GM19438 (cell line): ENCODE measurements around the gene ESPN.

Experiments
- ATAC-seq: cut with Tn5 transposase; IDR thresholded peaks from one replicate; pipeline ENCODE4 v1.9.1; 2021; ENCODE audit warnings: low read depth; ENCODE audit not compliant: unreplicated experiment

ESPN gene

DNA sequence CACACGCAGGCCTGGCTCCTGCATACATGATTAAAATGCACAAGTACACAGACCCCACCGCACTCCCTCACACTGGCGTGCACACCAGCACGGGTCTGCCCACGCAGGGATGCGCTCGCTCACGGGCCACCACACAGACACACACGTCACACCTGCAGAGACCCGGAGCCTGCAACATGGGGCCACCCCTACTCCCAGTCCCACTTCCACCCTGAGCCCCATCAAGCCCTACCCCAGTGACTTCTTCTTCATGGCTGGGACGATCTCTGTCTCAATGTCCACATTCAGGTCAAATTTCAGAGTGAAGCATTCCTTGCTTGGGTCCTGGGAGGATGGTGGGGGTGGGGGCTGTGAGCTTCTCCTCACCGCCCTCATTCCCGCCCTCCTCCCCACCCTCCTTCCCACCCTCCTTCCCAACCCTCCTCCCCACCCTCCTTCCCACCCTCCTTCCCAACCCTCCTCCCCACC is 50.3 kb downstream of the ESPN start:
- no peak for ATAC-seq

DNA sequence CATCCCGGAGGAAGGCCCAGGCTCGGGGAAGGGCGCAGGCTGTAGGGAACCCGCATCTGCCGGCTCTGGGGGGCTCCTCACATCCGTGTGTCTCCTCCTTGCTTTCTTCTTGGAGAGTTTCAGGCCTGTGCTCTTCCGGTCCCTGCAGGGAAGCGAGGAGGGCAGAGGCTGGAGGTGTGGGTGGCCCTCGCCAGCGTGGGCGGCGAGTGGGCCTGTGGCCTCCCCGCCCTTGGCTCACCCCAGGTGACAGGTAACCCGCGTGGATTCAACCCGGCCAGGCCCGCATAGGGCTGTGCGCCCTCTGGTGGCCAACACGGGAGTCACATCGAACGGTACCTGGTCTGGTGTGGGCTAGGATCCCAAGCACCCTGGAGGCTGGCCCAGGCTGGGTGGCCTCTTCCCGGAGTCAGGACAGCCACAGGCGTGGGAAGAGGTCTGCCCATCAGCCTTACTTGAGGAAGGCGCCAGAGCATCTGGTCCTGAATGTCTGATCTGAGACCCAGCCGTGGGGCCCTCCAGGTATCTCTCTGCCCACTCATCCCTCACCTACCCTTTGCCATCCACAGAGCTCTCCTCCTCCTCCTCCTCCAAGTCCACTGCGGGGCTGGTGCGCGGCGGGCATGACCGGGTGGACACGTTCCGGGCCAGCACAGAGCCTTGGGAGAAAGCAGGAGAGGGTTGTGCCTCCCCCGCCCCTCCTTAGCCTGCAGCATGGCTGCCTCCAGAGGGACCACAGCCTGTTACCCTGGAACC is 51.0 kb downstream of the ESPN start:
- no peak for ATAC-seq

DNA sequence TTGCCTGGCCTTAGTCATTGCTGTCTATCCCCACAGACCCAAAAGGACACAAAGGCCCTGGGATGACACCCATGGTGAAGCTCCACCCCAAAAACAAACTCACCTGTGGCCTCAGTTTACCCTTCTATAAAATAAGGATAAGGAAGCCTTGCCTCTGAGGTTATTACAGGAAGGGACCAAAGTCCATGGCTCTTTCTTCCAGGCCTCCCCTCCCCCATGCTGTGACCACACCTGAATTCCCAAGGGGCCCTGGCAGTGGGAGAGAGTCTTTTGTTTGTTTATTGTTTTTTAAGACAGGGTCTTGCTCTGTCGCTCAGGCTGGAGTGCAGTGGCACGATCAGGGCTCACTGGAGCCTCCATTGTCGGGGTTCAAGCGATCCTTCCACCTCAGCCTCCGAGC is 51.9 kb downstream of the ESPN start:
- no peak for ATAC-seq

DNA sequence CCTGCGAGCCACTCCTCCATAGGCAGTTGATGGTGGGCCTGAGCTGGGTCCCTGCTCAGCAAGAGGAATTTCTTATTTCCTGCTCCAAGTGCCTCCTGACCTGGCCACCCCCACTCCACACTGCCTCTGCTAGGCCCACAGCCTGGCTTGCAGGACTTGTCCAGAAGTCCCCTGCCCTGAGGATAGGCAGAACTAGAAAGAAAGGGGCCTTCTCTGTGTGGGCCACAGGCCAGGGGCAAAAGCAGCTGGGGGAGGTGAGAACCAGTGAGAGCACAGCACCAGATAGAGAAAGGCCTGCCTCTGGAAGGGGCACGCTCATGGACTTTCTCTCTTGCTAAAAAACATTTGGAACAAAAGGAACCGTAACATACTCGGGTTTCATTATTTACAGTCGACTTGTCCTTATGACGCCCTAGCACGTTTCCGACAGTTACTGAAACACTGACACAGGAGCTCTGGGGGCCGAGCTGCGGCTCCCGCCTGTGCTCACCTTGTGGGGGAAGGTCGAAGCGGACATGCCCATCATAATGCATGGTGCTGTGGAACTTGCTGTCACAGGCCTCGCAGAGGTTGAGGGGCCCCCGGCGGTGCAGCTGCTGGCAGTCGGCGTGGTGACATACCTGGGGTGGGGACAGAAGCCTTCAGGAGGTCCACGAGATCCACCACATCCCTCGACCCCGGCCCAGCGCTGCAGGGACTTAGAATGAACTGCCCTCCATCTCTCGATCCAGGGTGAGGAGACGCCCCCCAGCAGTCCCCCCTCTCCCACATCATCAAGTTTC is 52.7 kb downstream of the ESPN start:
- no peak for ATAC-seq

DNA sequence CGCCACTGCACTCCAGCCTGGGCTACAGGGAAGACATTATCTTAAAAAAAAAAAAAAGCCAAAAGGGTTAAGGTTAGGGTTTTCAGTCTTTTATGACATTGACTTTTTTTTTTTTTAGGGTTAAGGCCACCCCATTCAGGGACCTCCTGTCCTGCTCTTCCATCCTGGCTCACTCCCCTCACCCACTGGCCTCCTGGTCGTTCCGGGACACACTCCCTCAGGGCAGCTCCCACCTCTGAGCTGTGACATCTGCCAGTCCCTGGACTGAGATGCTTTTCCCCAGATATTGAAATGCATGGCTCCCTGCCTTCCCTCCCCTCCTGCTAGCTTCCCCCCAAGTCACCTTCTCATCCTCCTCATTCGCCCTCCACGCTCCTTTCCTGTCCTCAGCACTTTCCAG is 57.2 kb downstream of the ESPN start:
- ATAC-seq = no peak

DNA sequence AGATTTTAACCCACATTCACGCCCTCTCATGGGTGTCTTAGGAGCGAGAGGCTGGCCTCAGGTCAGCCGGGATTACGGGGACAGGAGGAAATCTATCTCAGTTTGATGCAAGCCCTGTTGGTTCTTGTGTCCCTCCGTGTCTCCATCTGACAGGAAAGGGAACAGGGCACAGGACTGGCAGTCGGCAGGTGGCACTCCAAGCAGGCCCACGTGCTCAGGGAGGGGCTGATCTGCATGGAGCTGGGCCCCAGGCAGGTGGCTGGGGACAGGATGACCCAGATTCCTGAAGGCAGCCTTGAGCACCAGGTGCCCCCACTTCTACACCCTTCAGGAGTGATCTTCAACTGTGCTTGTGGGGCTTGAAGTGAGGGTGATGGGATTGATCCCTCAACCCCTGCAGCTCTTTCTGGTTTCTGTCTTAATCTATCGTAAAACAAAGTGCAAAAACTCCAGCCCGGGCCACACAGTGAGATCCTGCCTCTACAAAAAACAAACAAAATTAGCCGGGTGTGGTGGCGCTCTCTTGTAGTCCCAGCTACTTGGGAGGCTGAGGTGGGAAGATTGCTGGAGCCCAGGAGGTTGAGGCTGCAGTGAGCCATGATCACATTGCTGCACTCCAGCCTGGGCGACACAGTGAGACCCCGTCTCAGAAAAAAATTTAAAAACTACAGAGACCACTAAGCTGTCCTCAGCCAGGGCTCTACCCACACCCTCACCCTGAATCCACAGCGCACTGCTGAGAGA is 58.6 kb downstream of the ESPN start:
- ATAC-seq = no peak

DNA sequence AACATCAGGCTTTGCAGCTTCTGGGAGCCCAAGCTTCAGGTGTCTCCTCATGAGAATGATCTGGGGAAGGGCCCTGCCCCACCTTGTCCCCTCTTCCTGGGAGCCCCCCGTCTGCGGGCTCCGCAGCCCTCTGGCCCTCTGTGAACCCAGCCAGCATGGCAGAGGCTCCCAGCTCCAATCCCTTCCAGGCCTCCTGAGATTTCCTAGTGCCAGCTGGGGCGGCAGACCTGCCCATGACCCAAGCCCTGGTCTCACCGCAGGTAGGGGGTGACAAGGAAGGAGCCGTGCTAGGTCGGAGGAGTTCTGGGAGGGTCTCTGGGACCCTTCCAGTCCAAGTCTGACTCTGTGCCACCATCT is 59.2 kb downstream of the ESPN start:
- no peak for ATAC-seq

DNA sequence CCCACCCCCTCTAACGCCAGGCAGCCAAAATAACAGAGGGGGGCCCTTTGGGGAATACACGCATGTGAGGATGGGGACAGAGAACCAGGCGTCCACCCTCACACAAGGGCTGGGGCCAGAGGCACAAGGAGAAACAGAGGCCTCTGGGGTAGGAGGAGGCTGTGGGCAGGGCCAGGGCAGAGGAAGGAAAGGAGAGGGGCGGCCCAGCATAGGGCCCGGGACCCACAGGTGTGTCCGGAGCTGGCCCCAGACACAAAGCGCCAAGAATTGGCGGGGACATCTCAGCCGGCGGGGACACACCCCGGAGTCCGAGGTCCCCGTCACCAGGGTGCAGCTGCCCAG is 60.2 kb downstream of the ESPN start:
- ATAC-seq = no peak

DNA sequence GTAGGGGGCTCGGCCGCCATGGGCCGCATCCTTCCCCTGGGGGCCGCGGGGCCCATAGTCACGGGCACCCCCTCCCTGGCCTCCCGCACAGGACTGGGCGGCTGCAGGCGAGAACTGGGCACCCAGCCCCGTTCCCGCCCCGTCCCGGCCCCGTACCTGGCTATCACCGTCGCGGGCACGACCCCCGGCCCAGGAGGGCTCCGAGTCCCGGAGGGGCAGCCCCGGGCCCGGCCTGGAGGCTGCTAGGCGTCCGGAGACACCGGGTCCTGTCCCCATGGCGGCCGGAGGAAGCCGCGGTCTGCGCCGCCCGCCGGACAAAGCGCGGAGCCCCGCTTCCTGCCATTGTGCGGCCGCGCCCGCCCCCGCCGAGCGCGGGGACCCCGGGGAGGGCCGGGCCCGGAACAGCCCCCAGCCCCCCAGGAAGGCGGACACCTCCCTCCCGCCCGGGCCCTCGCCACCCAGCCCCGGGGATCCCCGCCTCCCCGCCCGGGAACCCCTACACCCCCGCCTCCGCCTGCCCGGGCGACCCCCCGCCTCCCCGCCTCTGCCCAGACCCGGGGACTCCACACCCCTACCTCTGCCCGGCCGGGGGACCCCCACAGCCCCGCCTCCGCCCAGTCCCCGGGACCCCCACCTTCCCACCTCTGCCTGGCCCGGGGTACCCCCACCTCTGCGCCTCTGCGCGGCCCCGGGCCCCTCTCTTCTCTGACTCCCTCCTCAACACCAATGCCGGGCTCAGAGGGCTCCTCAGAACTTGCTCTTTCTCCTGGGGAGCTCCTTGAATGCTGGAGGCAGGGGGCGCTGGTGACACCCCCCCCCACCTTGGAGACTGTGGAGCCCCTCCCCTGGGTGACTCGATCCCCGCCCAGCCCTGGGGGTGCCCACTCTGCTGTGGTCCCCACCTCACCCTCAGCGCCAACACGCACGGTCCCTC is 60.9 kb downstream of the ESPN start:
- no peak for ATAC-seq

DNA sequence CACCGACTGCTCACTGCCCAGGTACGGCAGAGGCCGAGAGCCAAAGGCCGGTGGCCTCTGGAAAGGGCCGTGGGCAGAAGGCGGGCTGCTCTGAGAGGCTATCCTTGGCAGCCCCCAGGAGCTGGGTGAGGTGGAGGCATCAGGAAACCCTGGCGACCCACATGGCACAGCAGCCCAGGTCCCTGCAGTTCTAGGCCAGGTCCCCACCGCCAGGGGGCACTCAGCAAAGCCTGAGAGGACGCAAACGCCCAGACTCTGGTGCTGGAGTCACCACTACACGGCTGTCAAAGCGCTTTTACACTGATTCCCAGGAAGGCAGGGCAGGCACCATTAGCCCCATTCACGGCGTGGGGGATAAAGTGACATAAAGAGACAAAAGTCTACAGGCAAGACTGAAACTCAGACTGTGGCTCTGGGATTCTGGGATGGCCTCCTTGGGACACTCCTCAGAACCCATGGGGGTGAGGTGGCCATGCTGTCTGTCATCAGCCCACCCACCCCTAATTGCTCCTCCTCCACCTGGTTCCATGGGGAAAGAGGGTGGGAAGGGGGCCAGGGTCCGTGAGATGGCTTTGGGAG is 61.9 kb downstream of the ESPN start:
- no peak for ATAC-seq

DNA sequence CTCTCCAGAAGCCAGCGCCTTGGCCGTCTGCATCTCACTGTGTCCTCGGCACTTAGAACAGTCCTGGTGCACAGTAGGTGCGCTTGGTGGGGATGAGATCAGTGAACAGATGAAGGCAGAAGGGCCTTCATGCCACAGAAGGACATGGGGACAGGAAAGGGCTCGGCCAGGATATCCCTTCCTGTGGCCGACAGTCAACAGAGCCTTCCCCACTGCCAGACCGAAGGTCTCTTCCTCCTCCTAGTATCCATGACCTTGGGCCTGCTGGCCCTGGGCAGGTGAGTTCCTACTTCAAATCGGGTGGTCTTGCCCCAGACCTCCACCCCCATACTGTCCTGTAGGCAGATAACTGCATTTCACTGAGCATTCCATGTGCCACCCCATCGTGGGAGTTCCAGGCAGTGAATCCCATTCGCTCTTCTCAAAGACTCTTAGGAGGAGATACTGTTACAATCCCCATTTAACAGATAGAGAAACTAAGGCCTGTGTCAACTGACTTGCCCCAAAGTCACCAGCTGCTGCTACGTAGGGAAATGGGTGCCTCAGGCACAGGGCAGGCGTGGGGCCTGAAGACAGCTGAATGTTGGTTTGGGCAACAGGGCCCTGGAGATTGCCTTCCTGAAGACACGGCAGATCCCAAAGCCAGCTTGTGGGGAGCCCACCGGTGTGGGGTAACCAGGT is 63.4 kb downstream of the ESPN start:
- ATAC-seq = no peak

DNA sequence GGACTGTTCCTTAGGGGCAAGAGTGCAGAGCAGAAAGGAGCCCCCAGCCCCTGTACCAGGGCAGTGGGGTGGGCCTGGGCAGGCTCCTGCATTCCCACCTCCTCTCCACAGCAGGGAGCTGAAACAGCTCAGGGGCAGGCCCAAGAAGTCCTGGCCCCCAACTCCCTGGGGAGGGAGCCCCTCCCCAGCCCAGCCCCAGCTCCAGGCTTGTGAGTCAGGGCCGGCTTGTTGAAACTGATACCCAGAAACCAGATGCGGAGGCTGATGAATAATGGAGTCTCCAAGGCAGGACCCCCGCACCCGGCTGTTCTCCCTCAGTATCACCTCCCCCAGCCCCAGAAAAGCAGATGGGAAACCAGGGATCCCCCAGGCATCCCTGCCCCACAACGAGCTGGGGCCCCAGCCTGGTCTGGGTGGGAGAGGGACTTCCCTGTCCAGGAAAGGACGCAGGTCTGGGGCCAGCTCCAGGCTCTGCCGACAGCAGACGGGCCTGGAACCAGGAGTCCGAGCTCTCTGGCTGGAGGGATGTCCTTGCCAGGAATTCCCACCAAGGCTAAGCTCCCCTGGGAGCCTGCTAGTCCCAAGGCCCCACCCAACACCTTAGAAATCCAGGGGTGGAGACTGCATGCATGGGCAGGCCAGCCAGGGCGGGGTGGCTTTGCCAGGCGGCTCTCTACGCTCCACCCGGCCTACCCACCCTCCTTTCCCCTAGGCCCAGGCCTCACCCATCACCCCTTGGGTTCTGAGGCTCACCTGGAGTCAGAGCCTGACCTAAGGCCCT is 64.2 kb downstream of the ESPN start:
- ATAC-seq = no peak

DNA sequence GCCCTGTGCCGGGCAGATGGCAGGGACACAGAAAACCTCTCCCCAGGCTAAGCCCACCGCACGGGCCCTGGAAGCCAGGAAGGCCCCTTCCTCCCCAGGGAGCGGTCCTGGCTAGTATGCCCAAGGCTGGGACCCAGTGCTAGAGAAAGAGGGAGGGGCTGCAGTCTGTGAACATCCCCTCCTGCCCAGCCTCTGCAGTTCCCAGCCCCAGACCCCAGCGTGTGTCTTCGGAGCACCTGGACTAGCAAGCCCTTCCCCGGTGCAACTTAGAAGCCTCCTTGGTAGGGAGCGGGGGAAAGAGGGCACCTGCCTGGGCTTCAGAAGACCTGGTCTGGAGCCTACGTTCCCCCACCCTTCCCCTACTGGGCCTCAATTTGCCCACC is 64.8 kb downstream of the ESPN start:
- ATAC-seq = no peak

DNA sequence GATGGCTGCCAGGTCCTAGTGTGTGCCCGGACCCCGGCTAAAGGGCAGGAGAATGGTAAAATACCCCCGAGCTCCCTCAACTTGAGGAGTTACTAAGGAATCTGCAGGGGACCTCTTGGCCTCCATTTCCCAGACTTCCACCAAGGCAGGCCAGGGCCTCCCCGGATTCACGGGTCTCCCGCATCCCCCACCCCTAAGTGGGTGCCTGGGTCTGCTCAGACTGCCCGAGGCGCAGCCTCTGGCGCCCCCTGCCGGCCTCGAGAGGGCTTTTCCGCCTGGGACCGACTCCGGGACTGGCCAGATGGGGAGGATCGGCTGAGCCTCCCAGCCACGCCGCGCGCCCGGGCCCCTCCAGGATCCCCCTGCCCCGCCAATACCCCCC is 65.2 kb downstream of the ESPN start:
- ATAC-seq = peak; percentile 59

DNA sequence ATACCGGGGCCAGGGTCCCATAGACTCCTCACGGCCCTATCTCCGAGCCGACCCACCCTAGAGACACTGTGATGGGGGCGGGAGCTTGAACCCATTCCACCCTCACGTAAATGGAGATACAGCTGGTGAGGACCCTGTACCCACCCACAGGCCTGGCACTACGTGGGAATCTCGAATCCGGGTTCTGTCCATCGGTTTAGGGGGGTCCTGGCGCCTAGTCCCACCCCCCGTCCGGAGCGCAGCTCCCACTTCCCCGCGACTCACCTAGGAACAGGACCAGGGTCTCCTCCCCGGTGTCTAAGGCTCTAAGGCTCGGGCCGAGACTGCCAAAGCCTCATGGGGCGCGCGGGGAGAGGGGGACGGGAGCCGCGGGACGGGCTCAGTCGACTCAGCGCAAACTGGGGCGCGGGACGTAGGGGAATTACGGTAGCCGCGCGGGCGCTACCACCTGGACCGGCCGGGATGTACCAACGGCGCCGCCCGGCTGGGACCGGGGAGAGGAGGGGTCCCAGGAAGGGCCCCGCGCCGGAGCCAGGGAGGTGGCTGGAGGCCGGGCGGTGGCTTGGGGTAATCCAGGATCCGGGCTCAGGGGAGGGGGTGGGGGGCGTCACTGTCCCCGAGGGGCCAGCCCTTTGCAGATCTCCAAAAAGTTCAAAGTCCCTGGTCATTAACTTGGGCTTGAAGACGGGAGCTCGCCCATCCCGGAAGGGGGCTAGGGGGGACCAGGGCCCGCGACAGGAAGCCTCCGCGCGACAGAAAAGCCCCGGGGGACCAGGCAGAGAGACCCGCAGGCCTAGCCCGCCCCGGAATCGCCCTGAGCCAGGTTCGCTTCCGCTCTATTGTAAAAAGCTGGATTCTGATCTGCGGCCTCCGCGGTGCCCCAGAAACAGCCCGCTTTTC is 65.9 kb downstream of the ESPN start:
- no peak for ATAC-seq

DNA sequence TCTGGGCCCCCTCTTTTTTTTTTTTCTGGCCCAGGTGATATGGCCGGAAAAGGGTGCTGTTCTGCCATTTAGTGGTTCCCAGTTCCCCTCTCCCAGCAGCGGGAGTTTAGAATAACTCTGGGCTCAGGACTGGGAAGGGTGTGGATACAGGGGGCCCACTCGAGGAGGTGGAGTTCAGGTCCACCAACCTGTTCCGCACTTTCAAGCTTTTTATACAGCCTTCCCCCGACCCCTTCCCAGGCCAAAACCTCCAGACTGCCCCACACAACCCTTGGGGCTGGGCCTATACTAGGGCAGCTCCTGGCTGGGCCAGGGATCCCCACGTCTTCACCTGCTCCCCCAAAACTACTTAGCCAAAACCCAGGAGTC is 66.5 kb downstream of the ESPN start:
- no peak for ATAC-seq

DNA sequence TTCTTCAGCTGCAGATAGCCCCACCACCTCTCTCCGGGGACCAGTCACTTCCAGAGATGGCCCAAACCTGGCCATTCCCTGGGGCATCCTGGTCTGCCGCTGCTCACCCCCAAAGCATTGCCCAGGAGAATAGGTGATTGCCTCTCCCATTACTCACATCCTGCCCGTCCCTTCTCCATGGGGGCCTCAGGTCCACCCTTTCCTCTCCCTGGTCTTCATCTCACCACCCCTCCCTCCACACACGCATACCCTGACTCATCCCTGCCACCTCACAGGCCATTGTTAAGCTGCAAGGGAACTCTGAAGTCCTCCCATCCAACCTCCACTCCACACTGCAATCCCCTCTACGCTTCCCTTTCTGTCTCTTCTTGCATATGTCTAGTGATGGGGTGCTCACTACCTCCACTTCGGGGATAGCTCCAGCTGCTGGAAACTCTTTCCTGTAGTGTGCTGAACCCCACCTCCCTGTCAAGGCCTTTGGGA is 66.9 kb downstream of the ESPN start, which contains the start of gene PLEKHG5:
TSS of gene PLEKHG5 (minus strand) at position 188 of the 483 bp plus-strand sequence. CDS start 14,096 bp downstream, outside the sequence.
- no peak for ATAC-seq

DNA sequence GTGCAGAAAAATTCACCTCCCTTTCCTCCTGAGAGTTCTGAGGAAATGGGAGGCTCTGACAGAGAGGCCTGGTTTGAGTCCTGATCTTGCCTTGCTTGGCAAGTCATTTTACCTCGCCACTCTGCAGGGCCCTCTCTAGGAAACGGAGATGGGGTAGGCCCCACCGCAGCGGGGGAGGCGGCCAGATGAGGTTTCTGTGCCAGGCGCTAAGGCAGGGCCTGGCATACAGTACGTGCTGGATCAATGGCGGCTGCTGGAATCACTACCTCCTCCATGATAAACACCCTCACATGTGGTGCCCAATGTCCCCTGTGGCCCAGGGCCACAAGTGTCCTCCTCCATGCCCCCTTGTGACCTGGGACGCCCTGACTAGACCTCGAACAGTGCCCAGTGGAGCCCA is 67.4 kb downstream of the ESPN start:
- no peak for ATAC-seq
